ENCODE results near the gene ORAI3.

Gene ORAI3

GRCh38 chr16:30971298-30971697 is 22.4 kb downstream of the ORAI3 start:
- DNase-seq (ENCODE audit: low spot score), result no peak

- no peak for DNase-seq (ENCODE audit: low spot score)
Measured at GRCh38 chr16:30972872-30973271, 24.0 kb downstream of the ORAI3 start.

GRCh38 chr16:30974348-30974747 is 25.5 kb downstream of the ORAI3 start:
- DNase-seq (ENCODE audit: low spot score), result no peak

GRCh38 chr16:30976486-30976885 is 27.6 kb downstream of the ORAI3 start:
- no peak for DNase-seq (ENCODE audit: low spot score)

- no peak for DNase-seq (ENCODE audit: low spot score)
Measured at GRCh38 chr16:30977502-30977901, 28.6 kb downstream of the ORAI3 start.

- DNase-seq (ENCODE audit: low spot score), result no peak
Measured at GRCh38 chr16:30979170-30980022, 30.5 kb downstream of the ORAI3 start.

- DNase-seq (ENCODE audit: low spot score), result no peak
Measured at GRCh38 chr16:30980023-30980371, 31.1 kb downstream of the ORAI3 start.

GRCh38 chr16:30980434-30980833 is 31.6 kb downstream of the ORAI3 start:
- no peak for DNase-seq (ENCODE audit: low spot score)

GRCh38 chr16:30980959-30981358 is 32.1 kb downstream of the ORAI3 start:
- no peak for DNase-seq (ENCODE audit: low spot score)

- DNase-seq (ENCODE audit: low spot score), result peak; percentile 93
Measured at GRCh38 chr16:30982548-30983288, 33.9 kb downstream of the ORAI3 start.

- no peak for DNase-seq (ENCODE audit: low spot score)
Measured at GRCh38 chr16:30983289-30983889, 34.5 kb downstream of the ORAI3 start.

- no peak for DNase-seq (ENCODE audit: low spot score)
Measured at GRCh38 chr16:30983898-30984610, 35.2 kb downstream of the ORAI3 start.

- peak; percentile 95 for DNase-seq (ENCODE audit: low spot score)
Measured at GRCh38 chr16:30984669-30985400, 36.0 kb downstream of the ORAI3 start, which contains the start of gene HSD3B7. HSD3B7 (plus strand) TSS chr16:30985207; CDS start chr16:30985659, 452 bp downstream.

- DNase-seq (ENCODE audit: low spot score), result peak; percentile 80
Measured at GRCh38 chr16:30985401-30986128, 36.7 kb downstream of the ORAI3 start.

- DNase-seq (ENCODE audit: low spot score), result no peak
Measured at GRCh38 chr16:30986129-30986991, 37.5 kb downstream of the ORAI3 start.

GRCh38 chr16:30987581-30988190 is 38.8 kb downstream of the ORAI3 start:
- no peak for DNase-seq (ENCODE audit: low spot score)

GRCh38 chr16:30989469-30990047 is 40.7 kb downstream of the ORAI3 start:
- DNase-seq (ENCODE audit: low spot score), result no peak

GRCh38 chr16:30990105-30990504 is 41.2 kb downstream of the ORAI3 start:
- DNase-seq (ENCODE audit: low spot score), result no peak

- DNase-seq (ENCODE audit: low spot score), result no peak
Measured at GRCh38 chr16:30991052-30991451, 42.2 kb downstream of the ORAI3 start.
